Panc1 (cell line): Measurements from ENCODE around the gene GARIN5B.

Experiments
- CTCF ChIP-seq: fragments of 450-650 bp; IDR thresholded peaks from 2 replicates; pipeline ENCODE4 v1.5.1; 2017; ENCODE audit warnings: mild to moderate bottlenecking
- POLR2AphosphoS5 ChIP-seq: IDR thresholded peaks from 2 replicates; pipeline ENCODE4 v1.6.1; 2012; ENCODE audit warnings: mild to moderate bottlenecking, low read depth, low read length, moderate library complexity
- REST ChIP-seq, 2 experiments: IDR thresholded peaks; 2 replicates each; pipeline ENCODE4 v1.6.1; 2011 to 2012; ENCODE audit warnings: low read depth in 2 of 2, control low read depth in 1 of 2, low read length in 1 of 2, mild to moderate bottlenecking in 1 of 2, moderate library complexity in 1 of 2; ENCODE audit not compliant: insufficient read depth in 1 of 2
- SIN3A ChIP-seq: IDR thresholded peaks from 2 replicates; pipeline ENCODE4 v1.6.1; 2012; ENCODE audit warnings: low read depth, mild to moderate bottlenecking, low read length, moderate library complexity, borderline replicate concordance; ENCODE audit not compliant: insufficient read depth
- TCF7L2 ChIP-seq: IDR thresholded peaks from 2 replicates; pipeline ENCODE4 v1.6.1; 2011; ENCODE audit warnings: mild to moderate bottlenecking, low read depth, low read length, inconsistent platforms

- TF ChIP-seq SIN3A: no peak
- TF ChIP-seq CTCF: no peak
- no peak for TF ChIP-seq POLR2AphosphoS5
- no peak for TF ChIP-seq REST (IDR thresholded peaks at IDR 0.05; ENCODE audit: insufficient read depth in 1 of 2, low read depth in 2 of 2, low read length in 1 of 2)
- no peak for TF ChIP-seq TCF7L2
Measured at GRCh38 chr19:55386493-55386971, 23.5 kb upstream of the GARIN5B start.
